Osteocyte (in vitro differentiated cells): ENCODE results near the gene BMPR1B. TPM values are rescaled to one million over a fixed set of nuclear protein-coding genes. Genes with fewer than 3 reads are reported as not detected.
A peak's percentile ranks its signal among the peaks of the same experiment; 100 is the strongest.
"Not testable (repeated sequence)": the region's sequence is repeated elsewhere in the genome, so short reads cannot be mapped to it uniquely, and the experiment has no call there.

Experiments used
- DNase-seq: peaks from one replicate; pipeline ENCODE4 v3.0.0; 2021; ENCODE audit warnings: mixed read lengths; ENCODE audit not compliant: unreplicated experiment; ENCODE audit errors: extremely low spot score
- H3K27ac Mint-ChIP-seq: one replicate; pipeline ENCODE4 v1.8.0; 2021; ENCODE audit warnings: mild to moderate bottlenecking, mixed read lengths; ENCODE audit not compliant: unreplicated experiment
- H3K27me3 Mint-ChIP-seq: one replicate; pipeline ENCODE4 v1.8.0; 2021; ENCODE audit warnings: mixed read lengths; ENCODE audit not compliant: unreplicated experiment
- H3K36me3 Mint-ChIP-seq: one replicate; pipeline ENCODE4 v1.8.0; 2021; ENCODE audit warnings: mixed read lengths; ENCODE audit not compliant: unreplicated experiment
- H3K4me1 Mint-ChIP-seq: one replicate; pipeline ENCODE4 v1.8.0; 2021; ENCODE audit warnings: mixed read lengths; ENCODE audit not compliant: unreplicated experiment
- H3K4me3 Mint-ChIP-seq: one replicate; pipeline ENCODE4 v1.8.0; 2021; ENCODE audit warnings: mild to moderate bottlenecking, moderate library complexity, mixed read lengths; ENCODE audit not compliant: unreplicated experiment
- H3K9me3 Mint-ChIP-seq: one replicate; pipeline ENCODE4 v1.8.0; 2021; ENCODE audit warnings: mixed read lengths; ENCODE audit not compliant: unreplicated experiment
- total RNA-seq: library from RNA; stranded (reverse); gene quantifications from 2 replicates; pipeline ENCODE4 v1.2.1, GENCODE V29; 2021
- TF ChIP-seq, protein P1 (sequence below): fragments of 200-600 bp; sonication (generic); IDR thresholded peaks from 2 replicates; pipeline ENCODE4 v1.5.0; 2021; ENCODE audit warnings: antibody characterized with exemption, mild to moderate bottlenecking, moderate library complexity

BMPR1B gene
- total RNA-seq, 1 donor from 2014 or later, result 1.5 TPM

DNA sequence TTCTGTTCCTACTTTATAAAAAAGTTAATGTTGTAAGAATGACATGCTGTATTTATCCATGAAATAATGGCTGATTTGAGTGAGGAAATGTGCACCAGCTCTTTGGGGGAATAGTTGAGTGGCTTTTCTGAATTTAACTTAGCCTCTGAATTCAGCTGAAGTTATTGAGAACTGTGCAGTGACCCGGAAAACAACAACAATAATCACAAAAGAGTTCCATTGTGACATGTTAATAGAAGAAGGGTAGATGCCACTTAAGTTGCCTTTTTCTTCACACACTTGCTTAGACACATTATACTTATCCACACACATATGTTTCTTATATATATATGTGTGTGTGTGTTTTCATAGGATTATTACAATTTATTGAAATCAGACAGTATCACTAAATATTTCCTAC, 301.2 kb downstream of the BMPR1B start:
- Mint-ChIP-seq H3K27me3 (no peaks in the 10 kb centered on the region), H3K4me1 (peaks cover 29% of the 10 kb centered on the region), H3K36me3 (no peaks in the 10 kb centered on the region), H3K9me3 (no peaks in the 10 kb centered on the region), H3K4me3 (no peak overlapping the region), H3K27ac (no peak overlapping the region)
- TF ChIP-seq, protein P1, sequence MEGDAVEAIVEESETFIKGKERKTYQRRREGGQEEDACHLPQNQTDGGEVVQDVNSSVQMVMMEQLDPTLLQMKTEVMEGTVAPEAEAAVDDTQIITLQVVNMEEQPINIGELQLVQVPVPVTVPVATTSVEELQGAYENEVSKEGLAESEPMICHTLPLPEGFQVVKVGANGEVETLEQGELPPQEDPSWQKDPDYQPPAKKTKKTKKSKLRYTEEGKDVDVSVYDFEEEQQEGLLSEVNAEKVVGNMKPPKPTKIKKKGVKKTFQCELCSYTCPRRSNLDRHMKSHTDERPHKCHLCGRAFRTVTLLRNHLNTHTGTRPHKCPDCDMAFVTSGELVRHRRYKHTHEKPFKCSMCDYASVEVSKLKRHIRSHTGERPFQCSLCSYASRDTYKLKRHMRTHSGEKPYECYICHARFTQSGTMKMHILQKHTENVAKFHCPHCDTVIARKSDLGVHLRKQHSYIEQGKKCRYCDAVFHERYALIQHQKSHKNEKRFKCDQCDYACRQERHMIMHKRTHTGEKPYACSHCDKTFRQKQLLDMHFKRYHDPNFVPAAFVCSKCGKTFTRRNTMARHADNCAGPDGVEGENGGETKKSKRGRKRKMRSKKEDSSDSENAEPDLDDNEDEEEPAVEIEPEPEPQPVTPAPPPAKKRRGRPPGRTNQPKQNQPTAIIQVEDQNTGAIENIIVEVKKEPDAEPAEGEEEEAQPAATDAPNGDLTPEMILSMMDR, result no peak
- no peak for DNase-seq

DNA sequence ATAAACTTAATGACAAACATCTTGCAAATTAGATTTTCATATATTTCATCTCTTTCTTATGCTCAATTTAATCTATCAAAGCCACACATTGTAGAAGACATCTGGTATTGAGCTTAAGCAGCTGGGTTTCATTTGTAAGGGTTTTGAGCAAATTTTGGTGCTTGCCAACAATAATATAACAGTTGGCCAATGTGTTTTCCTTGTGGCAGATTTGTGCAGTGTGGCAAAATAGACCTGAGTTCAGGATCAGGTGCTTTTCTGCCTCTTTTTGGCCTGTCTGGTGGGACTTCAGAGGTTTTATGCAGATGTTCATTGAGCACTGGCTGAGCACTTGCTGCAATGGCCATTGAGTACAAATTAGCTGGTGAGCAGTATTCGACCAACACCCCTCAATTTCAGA, 301.9 kb downstream of the BMPR1B start:
- DNase-seq, result no peak
- Mint-ChIP-seq H3K4me3 (no peak overlapping the region), H3K27ac (no peak overlapping the region), H3K27me3 (no peaks in the 10 kb centered on the region), H3K9me3 (no peaks in the 10 kb centered on the region), H3K4me1 (peaks cover 29% of the 10 kb centered on the region), H3K36me3 (no peaks in the 10 kb centered on the region)
- TF ChIP-seq, protein P1, result peak; percentile 9

DNA sequence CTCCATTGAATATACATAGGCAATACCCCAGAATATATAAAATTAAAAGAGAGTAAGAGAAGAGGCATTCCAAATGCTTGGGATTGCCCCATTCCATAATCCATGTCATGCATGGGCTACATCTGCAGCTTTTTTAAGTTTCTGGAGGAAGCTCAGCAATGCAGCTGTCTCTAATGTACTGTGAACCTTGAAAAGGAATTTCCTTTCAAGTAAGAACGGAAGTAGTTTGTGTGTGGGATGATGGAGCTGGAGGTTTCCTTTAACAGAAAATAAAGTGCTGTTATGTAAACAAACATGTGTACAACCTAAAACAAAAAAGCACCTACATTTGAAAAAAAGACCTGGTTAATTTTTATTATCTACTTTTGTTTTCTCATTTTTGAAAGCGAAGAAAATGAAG, 303.5 kb downstream of the BMPR1B start:
- TF ChIP-seq, protein P1, result no peak
- no peaks in the 10 kb centered on the region for H3K36me3 Mint-ChIP-seq
- H3K4me3 Mint-ChIP-seq, result no peak overlapping the region
- H3K27ac Mint-ChIP-seq, result no peak overlapping the region
- no peak for DNase-seq
- H3K9me3 Mint-ChIP-seq, result no peaks in the 10 kb centered on the region
- peaks cover 33% of the 10 kb centered on the region for H3K4me1 Mint-ChIP-seq
- no peaks in the 10 kb centered on the region for H3K27me3 Mint-ChIP-seq

DNA sequence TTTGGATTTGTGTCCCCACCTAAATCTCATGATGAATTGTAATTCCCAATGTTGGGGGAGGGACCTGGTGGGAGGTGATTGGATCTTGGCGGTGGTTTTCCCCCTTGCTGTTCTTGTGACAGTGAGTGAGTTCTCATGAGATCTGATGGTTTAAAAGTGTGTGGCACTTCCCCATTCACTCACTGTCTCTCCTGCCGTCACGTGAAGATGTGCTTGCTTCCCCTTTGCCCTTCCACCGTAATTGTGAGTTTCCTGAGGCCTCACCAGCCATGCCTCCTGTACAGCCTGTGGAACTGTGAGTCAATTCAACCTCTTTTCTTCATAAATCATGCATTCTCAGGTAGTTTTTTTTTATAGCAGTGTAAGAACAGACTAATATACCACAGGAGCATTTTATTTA, 304.0 kb downstream of the BMPR1B start:
- not testable (repeated sequence) for H3K9me3 Mint-ChIP-seq, DNase-seq, H3K36me3 Mint-ChIP-seq, H3K27me3 Mint-ChIP-seq, H3K4me3 Mint-ChIP-seq, H3K27ac Mint-ChIP-seq
- peaks cover 36% of the 10 kb centered on the region for H3K4me1 Mint-ChIP-seq

DNA sequence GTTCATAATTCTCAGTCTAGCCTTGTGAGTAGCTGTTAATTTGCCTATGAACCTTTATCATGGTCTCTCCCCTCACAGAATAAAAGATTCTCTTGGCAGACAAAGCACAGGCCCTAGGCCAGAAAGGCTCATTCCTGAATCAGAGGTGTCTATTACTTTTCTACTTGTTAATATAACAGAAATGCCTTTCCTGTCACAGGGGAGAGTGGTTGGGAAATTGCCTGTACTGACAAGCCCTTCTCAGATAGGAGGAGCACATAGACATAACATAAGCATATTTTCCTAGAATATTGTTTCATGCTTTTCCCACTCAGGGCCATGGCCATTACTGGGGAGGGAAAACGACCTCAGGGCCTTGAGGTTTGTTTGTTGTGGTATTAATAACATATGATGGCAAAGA, 308.3 kb downstream of the BMPR1B start:
- no peak for DNase-seq
- Mint-ChIP-seq H3K9me3 (peaks cover 5% of the 10 kb centered on the region), H3K27ac (no peak overlapping the region), H3K36me3 (no peaks in the 10 kb centered on the region), H3K4me3 (no peak overlapping the region), H3K27me3 (no peaks in the 10 kb centered on the region), H3K4me1 (peaks cover 24% of the 10 kb centered on the region)
- TF ChIP-seq, protein P1, result no peak

DNA sequence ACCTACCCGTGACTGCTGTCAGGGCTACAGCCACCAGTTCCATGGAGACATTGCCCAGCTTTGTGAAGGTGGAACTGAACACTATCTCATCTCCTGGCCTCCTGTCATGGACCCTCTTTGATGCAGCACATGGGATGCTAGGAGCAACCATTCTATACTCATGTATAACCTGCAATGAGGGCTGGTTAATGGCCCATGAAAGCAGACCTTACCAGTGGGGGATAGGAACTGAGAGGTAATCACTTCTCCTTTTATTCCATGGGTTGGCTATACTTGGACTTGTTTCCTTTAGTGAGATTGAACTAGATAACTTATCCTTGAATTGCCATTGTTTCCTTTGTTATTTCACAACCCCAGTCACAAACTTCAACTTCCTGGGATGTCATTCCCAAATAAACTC, 310.6 kb downstream of the BMPR1B start:
- Mint-ChIP-seq H3K9me3 (peaks cover 5% of the 10 kb centered on the region), H3K27me3 (no peaks in the 10 kb centered on the region), H3K4me1 (peaks cover 16% of the 10 kb centered on the region), H3K36me3 (no peaks in the 10 kb centered on the region), H3K27ac (no peak overlapping the region), H3K4me3 (no peak overlapping the region)
- TF ChIP-seq, protein P1, result no peak
- DNase-seq, result no peak
